22Rv1 (cell line): ENCODE measurements around the gene OSCAR.
"Not testable (repeated sequence)": the region's sequence is repeated elsewhere in the genome, so short reads cannot be mapped to it uniquely, and the experiment has no call there.

Experiments used
- H3K27ac ChIP-seq: fragments of 450-650 bp; 2 replicates; pipeline ENCODE4 v1.5.1; 2017
- CTCF ChIP-seq: fragments of 450-650 bp; IDR thresholded peaks from 2 replicates; pipeline ENCODE4 v1.5.1; 2017; ENCODE audit warnings: mild to moderate bottlenecking
- ZFX ChIP-seq: fragments of 450-650 bp; IDR thresholded peaks from 2 replicates; pipeline ENCODE4 v1.6.1; 2017; ENCODE audit warnings: antibody characterized with exemption, borderline replicate concordance

The OSCAR gene

GRCh38 chr19:54106716-54107115 is 6.1 kb upstream of the OSCAR start:
- TF ChIP-seq CTCF (no peak), ZFX (no peak)

GRCh38 chr19:54105796-54106195 is 5.2 kb upstream of the OSCAR start:
- TF ChIP-seq ZFX = no peak
- TF ChIP-seq CTCF = no peak
- H3K27ac ChIP-seq = no peak overlapping the region

More at GRCh38 chr19:54106716-54107115, 6.1 kb upstream of the OSCAR start:
- no peak overlapping the region for H3K27ac ChIP-seq

GRCh38 chr19:54104998-54105715 is 4.6 kb upstream of the OSCAR start:
- TF ChIP-seq ZFX (no peak), CTCF (no peak)
- H3K27ac ChIP-seq = no peak overlapping the region

- TF ChIP-seq CTCF (no peak), ZFX (no peak)
- H3K27ac ChIP-seq = peak within 1 kb of the TSS; percentile 55
Measured at GRCh38 chr19:54102421-54103169, 2.0 kb upstream of the OSCAR start, which contains the start of gene NDUFA3. NDUFA3 (plus strand) TSS chr19:54102855; CDS start chr19:54102879, 24 bp downstream.

GRCh38 chr19:54099903-54100255 is 724 bp downstream of the OSCAR start:
- H3K27ac ChIP-seq = not testable (repeated sequence)

GRCh38 chr19:54099190-54099902 is 1.3 kb downstream of the OSCAR start:
- TF ChIP-seq CTCF (no peak), ZFX (no peak)
- H3K27ac ChIP-seq = no peak overlapping the region

- TF ChIP-seq CTCF (no peak), ZFX (no peak)
Measured at GRCh38 chr19:54096617-54097106, 3.9 kb downstream of the OSCAR start.

More at GRCh38 chr19:54096617-54097106, 3.9 kb downstream of the OSCAR start:
- H3K27ac ChIP-seq = no peak overlapping the region
